ENCODE measurements around the gene GDPGP1. TPM values are rescaled to one million over a fixed set of nuclear protein-coding genes. Genes with fewer than 3 reads are reported as not detected.

Gene GDPGP1
- total and polyA plus RNA-seq, 2 donors (not counting 1 experiment from before 2014, with no cell fraction given) = 9.3 to 10.4 TPM

GRCh38 chr15:90243943-90244639 is 10.1 kb downstream of the GDPGP1 start:
- H3K27ac Mint-ChIP-seq = no peak overlapping the region
- peaks cover 0 to 5% of the 10 kb centered on the region in 2 experiments for H3K36me3 ChIP-seq (replicated peaks in 1 of 2; ENCODE audit: control extremely low read depth in 1 of 2, control insufficient read depth in 1 of 2, extremely low read depth in 1 of 2, insufficient read depth in 2 of 2, low read length in 1 of 2)
- no peak overlapping the region for H3K27ac ChIP-seq (ENCODE audit: low read length in 2 of 2)
- no peak overlapping the region for H3K4me3 ChIP-seq (ENCODE audit: control extremely low read depth in 1 of 5, extremely low read depth in 1 of 5, insufficient read depth in 1 of 5, low read depth in 2 of 5, low read length in 4 of 5)
- no peaks in the 10 kb centered on the region for H3K9me3 Mint-ChIP-seq (ENCODE audit: insufficient read depth)
- H3K9me3 ChIP-seq (ENCODE audit: control extremely low read depth in 1 of 3, control insufficient read depth in 2 of 3, insufficient read depth in 1 of 3, low read length in 2 of 3) = no peaks in the 10 kb centered on the region
- H3K79me2 ChIP-seq (ENCODE audit: control insufficient read depth, insufficient read depth, low read length) = no peaks in the 10 kb centered on the region
- H4K20me1 ChIP-seq (ENCODE audit: control insufficient read depth, insufficient read depth, low read length, poor library complexity, severe bottlenecking) = no peaks in the 10 kb centered on the region
- 95% methylated on average over 7 of the region's 10 CpGs for WGBS (ENCODE audit: insufficient coverage)
- CTCF ChIA-PET = interaction anchor here (0.7 kb wide), 1 partner anchor 54 kb away, joined by 3 read pairs; no protein-coding TSS in a partner anchor
- no peaks in the 10 kb centered on the region for H3K27me3 Mint-ChIP-seq
- intact Hi-C loops (cut with micrococcal nuclease) = no loop called here
- H3K4me3 Mint-ChIP-seq = no peak overlapping the region
- no peak overlapping the region for H3K9ac ChIP-seq (ENCODE audit: low read length)
- DNase-seq = no peak
- peaks cover 0 to 4% of the 10 kb centered on the region in 2 donors for H3K4me1 ChIP-seq (ENCODE audit: control insufficient read depth in 2 of 2, insufficient read depth in 2 of 2, low read length in 2 of 2)
- no peak overlapping the region for H3K4me2 ChIP-seq (replicated peaks; ENCODE audit: low read depth, low read length, poor library complexity, severe bottlenecking)
- POLR2A ChIA-PET = no interaction called here
- no peak overlapping the region for H2AFZ ChIP-seq (ENCODE audit: insufficient read depth, low read depth, low read length, poor library complexity, severe bottlenecking)
- no peaks in the 10 kb centered on the region for H3K27me3 ChIP-seq (replicated peaks in 1 of 4; ENCODE audit: control extremely low read depth in 1 of 4, control insufficient read depth in 3 of 4, insufficient read depth in 4 of 4, low read length in 3 of 4)
- peaks cover 5% of the 10 kb centered on the region for H3K4me1 Mint-ChIP-seq
- no peak for ATAC-seq (ENCODE audit: low read depth)
- TF ChIP-seq EZH2 (IDR thresholded peaks at IDR 0.05; ENCODE audit: borderline replicate concordance, insufficient read depth, low read depth, low read length, poor library complexity, severe bottlenecking) = no peak
- no peak for TF ChIP-seq CTCF (IDR thresholded peaks at IDR 0.05)

- H3K27me3 ChIP-seq (replicated peaks in 1 of 4; ENCODE audit: control extremely low read depth in 1 of 4, control insufficient read depth in 3 of 4, insufficient read depth in 4 of 4, low read length in 3 of 4) = no peaks in the 10 kb centered on the region
- peak overlapping the region; percentile 81 for H2AFZ ChIP-seq (ENCODE audit: insufficient read depth, low read depth, low read length, poor library complexity, severe bottlenecking)
- POLR2A ChIA-PET = interaction anchor here (0.7 to 0.9 kb wide), 5 partner anchors 8 to 244 kb away, joined by 3 to 12 read pairs (median 6); partner anchors contain the start of genes CIB1 and GDPGP1
- Mint-ChIP-seq H3K27ac (peak overlapping the region; percentile 3), H3K9me3 (ENCODE audit: insufficient read depth) (no peaks in the 10 kb centered on the region), H3K4me1 (peaks cover 16% of the 10 kb centered on the region), H3K4me3 (peak overlapping the region; percentile 65), H3K27me3 (no peaks in the 10 kb centered on the region)
- peak overlapping the region; percentile 97 for H3K4me2 ChIP-seq (replicated peaks; ENCODE audit: low read depth, low read length, poor library complexity, severe bottlenecking)
- 84% methylated on average over 5 of the region's 6 CpGs for WGBS (ENCODE audit: insufficient coverage)
- DNase-seq (no peak), ATAC-seq (ENCODE audit: low read depth) (no peak)
- CTCF ChIA-PET = interaction anchor here (0.6 to 2.3 kb wide), 12 partner anchors 12 to 189 kb away, joined by 3 to 9 read pairs (median 3); partner anchors contain the start of genes CIB1 and GDPGP1
- peaks cover 0 to 16% of the 10 kb centered on the region in 2 donors for H3K4me1 ChIP-seq (ENCODE audit: control insufficient read depth in 2 of 2, insufficient read depth in 2 of 2, low read length in 2 of 2)
- H3K4me3 ChIP-seq (ENCODE audit: control extremely low read depth in 1 of 5, extremely low read depth in 1 of 5, insufficient read depth in 1 of 5, low read depth in 2 of 5, low read length in 4 of 5) = peak overlapping the region in 3 of 5 experiments; percentile 52 to 64 (median 53)
- no peak for TF ChIP-seq EZH2 (IDR thresholded peaks at IDR 0.05; ENCODE audit: borderline replicate concordance, insufficient read depth, low read depth, low read length, poor library complexity, severe bottlenecking)
- no peaks in the 10 kb centered on the region for H3K36me3 ChIP-seq (replicated peaks in 1 of 2; ENCODE audit: control extremely low read depth in 1 of 2, control insufficient read depth in 1 of 2, extremely low read depth in 1 of 2, insufficient read depth in 2 of 2, low read length in 1 of 2)
- no peak overlapping the region for H3K27ac ChIP-seq (ENCODE audit: low read length in 2 of 2)
- H3K79me2 ChIP-seq (ENCODE audit: control insufficient read depth, insufficient read depth, low read length) = no peaks in the 10 kb centered on the region
- H4K20me1 ChIP-seq (ENCODE audit: control insufficient read depth, insufficient read depth, low read length, poor library complexity, severe bottlenecking) = no peaks in the 10 kb centered on the region
- intact Hi-C loops (cut with micrococcal nuclease) = loop anchor here (1.0 to 2.0 kb wide), 2 partner anchors 14 to 17 kb away; partner anchors contain the start of genes GDPGP1 and NGRN
- no peaks in the 10 kb centered on the region for H3K9me3 ChIP-seq (ENCODE audit: control extremely low read depth in 1 of 3, control insufficient read depth in 2 of 3, insufficient read depth in 1 of 3, low read length in 2 of 3)
- H3K9ac ChIP-seq (ENCODE audit: low read length) = peak overlapping the region; percentile 62
Measured at GRCh38 chr15:90248789-90249202, 14.8 kb downstream of the GDPGP1 start.
